ENCODE measurements around the gene DPP6. TPM values are rescaled to one million over a fixed set of nuclear protein-coding genes. Genes with fewer than 3 reads are reported as not detected.

The DPP6 gene
- total and polyA plus RNA-seq, 9 donors = 3.3 to 11.5 (median 4.7) TPM

DNA sequence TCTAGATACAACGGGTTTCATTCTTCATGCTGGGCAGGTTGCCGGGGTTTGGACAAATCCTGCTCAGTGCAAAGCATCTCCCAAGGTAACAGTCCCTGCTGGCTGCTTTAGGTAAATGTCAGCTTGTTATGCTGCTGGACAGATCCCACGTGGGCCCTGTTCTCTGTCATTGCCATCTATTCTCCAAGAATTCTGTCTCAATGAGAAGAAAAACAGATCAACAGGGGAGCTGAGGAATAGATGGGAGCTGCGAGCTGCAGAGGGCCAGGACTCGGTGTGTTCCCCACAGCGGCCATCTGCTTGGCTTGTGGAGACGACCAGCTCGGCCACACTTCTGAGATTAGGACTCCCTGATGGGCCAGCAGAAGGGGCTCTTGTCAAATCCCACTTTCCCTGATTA, 235.2 kb downstream of the DPP6 start:
- Histone ChIP-seq H3K36me3 (ENCODE audit: control insufficient read depth, insufficient read depth, low read length) (no peaks in the 10 kb centered on the region), H3K27me3 (ENCODE audit: control insufficient read depth, insufficient read depth, low read length) (no peaks in the 10 kb centered on the region), H3K4me1 (ENCODE audit: control insufficient read depth, insufficient read depth, low read length) (no peaks in the 10 kb centered on the region), H3K27ac (ENCODE audit: low read length) (no peak overlapping the region), H3K4me3 (ENCODE audit: low read length) (no peak overlapping the region), H3K9me3 (replicated peaks; ENCODE audit: control insufficient read depth, low read depth, low read length) (no peaks in the 10 kb centered on the region)
- 62% methylated on average over 6 of the region's 8 CpGs for WGBS (ENCODE audit: insufficient coverage)
- no peak for DNase-seq

DNA sequence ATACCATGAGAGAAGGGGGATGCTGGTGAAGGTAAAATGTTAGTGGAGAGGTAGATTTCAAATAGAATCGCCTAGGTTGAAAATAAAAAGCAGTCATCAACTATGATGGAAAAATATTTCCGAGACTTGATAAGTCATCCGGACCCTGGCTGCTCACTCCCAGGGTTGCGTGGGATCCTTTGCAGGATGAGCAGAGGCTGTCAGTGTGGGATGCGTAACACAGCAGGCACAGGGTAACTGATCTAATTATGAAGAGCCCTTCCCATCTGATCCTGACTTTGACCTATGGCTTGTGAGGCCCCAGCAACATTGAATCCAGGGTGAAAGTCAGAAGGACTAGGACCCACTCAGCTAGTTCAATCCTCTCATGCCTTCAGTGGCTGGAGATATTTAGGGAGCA, 236.9 kb downstream of the DPP6 start:
- no peaks in the 10 kb centered on the region for H3K4me1 ChIP-seq (ENCODE audit: control insufficient read depth, insufficient read depth, low read length)
- H3K27ac ChIP-seq (ENCODE audit: low read length) = no peak overlapping the region
- H3K9me3 ChIP-seq (replicated peaks; ENCODE audit: control insufficient read depth, low read depth, low read length) = no peaks in the 10 kb centered on the region
- H3K27me3 ChIP-seq (ENCODE audit: control insufficient read depth, insufficient read depth, low read length) = no peaks in the 10 kb centered on the region
- WGBS (ENCODE audit: insufficient coverage) = 95% methylated on average over 5 of the region's 5 CpGs
- DNase-seq = no peak
- no peak overlapping the region for H3K4me3 ChIP-seq (ENCODE audit: low read length)
- H3K36me3 ChIP-seq (ENCODE audit: control insufficient read depth, insufficient read depth, low read length) = no peaks in the 10 kb centered on the region

DNA sequence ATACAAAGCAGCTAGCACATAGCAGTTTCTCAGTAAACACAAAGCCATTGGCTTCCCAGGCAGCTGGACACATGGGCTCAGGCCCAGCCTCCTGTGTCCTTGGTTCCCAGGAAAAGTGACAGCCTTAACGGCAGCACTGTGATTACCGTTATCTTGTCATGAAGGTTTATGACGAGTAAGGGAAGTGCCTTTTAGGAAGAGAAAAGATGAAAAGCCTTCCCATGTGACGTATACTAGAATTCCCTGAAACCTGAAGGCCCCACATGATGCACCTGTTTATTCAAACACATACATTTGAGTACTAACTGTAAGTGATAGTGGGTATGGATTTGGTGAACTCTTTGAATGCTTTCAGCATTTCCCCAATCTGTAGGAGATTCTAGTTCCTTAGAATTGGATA, 244.2 kb downstream of the DPP6 start:
- Histone ChIP-seq H3K27ac (ENCODE audit: low read length) (no peak overlapping the region), H3K4me3 (ENCODE audit: low read length) (no peak overlapping the region), H3K36me3 (ENCODE audit: control insufficient read depth, insufficient read depth, low read length) (no peaks in the 10 kb centered on the region), H3K4me1 (ENCODE audit: control insufficient read depth, insufficient read depth, low read length) (no peaks in the 10 kb centered on the region), H3K27me3 (ENCODE audit: control insufficient read depth, insufficient read depth, low read length) (no peaks in the 10 kb centered on the region), H3K9me3 (replicated peaks; ENCODE audit: control insufficient read depth, low read depth, low read length) (no peaks in the 10 kb centered on the region)
- DNase-seq = no peak
- WGBS (ENCODE audit: insufficient coverage) = no CpG with 5 or more reads among the region's 4 CpGs

DNA sequence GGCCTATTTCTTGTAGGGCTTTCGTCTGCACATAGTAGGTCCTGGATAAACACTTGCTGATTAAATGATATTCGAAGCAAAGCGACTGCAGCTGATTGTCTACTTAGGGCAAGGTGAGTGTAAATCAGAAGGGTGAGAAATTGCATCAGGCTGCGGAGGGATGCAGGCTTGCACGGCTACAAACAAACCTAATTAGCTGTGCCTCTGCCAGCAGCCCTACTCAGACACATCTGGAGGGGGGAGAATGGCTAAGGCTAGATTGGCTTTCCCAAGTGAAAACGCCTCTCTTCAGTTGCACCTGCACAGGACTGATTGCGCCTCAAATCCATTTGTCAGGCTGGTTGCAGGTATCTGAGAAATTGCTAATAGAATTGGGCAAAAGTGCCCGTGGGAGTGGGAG, 247.5 kb downstream of the DPP6 start:
- Histone ChIP-seq H3K4me1 (ENCODE audit: control insufficient read depth, insufficient read depth, low read length) (no peaks in the 10 kb centered on the region), H3K27me3 (ENCODE audit: control insufficient read depth, insufficient read depth, low read length) (peaks cover 13% of the 10 kb centered on the region), H3K27ac (ENCODE audit: low read length) (no peak overlapping the region), H3K9me3 (replicated peaks; ENCODE audit: control insufficient read depth, low read depth, low read length) (no peaks in the 10 kb centered on the region), H3K36me3 (ENCODE audit: control insufficient read depth, insufficient read depth, low read length) (no peaks in the 10 kb centered on the region), H3K4me3 (ENCODE audit: low read length) (no peak overlapping the region)
- WGBS (ENCODE audit: insufficient coverage) = 73% methylated on average over 6 of the region's 8 CpGs
- DNase-seq = no peak

DNA sequence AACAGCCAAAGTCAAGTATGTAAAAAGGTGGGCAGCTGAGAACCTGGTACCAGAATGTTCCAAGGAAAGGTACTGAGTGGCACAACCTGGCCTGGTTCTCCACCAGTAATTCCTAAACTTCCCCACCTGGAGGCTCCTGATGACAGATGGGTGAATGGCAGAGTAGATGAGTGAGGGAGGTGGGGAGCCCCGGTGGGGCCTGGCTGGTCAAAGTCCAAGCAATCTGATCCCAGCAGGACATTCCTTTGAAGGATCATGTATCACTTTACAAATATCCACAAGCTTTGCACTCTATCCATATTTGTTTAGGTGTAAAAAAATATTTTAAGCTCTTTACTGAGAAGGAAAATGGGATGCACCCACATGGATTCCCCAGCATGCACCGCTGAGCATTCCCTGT, 250.2 kb downstream of the DPP6 start:
- Histone ChIP-seq H3K4me3 (ENCODE audit: low read length) (no peak overlapping the region), H3K4me1 (ENCODE audit: control insufficient read depth, insufficient read depth, low read length) (no peaks in the 10 kb centered on the region), H3K36me3 (ENCODE audit: control insufficient read depth, insufficient read depth, low read length) (no peaks in the 10 kb centered on the region), H3K27ac (ENCODE audit: low read length) (no peak overlapping the region), H3K9me3 (replicated peaks; ENCODE audit: control insufficient read depth, low read depth, low read length) (no peaks in the 10 kb centered on the region), H3K27me3 (ENCODE audit: control insufficient read depth, insufficient read depth, low read length) (peaks cover 24% of the 10 kb centered on the region)
- DNase-seq = no peak
- WGBS (ENCODE audit: insufficient coverage) = 88% methylated on average over 1 of the region's 2 CpGs

DNA sequence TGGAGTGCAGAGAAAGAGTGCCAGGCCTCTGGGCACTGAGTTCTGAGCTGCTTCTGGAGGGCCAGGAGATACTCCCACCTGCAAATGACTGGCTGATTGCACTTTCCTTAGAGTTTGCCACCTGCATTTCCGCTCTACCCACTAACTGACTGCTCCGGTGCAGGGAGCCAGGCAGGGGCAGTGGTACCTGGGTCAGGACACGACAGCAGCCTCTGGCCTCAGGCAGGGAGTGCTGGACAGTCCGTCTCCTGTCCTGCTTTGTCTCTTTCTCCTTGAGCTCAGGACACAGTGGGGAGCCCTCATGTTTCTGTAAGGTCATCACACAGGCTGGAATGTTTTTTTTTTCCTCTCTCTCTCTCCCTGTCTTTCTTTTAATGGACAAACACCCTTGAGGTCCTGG, 252.0 kb downstream of the DPP6 start:
- Histone ChIP-seq H3K27me3 (ENCODE audit: control insufficient read depth, insufficient read depth, low read length) (peaks cover 24% of the 10 kb centered on the region), H3K4me1 (ENCODE audit: control insufficient read depth, insufficient read depth, low read length) (no peaks in the 10 kb centered on the region), H3K36me3 (ENCODE audit: control insufficient read depth, insufficient read depth, low read length) (no peaks in the 10 kb centered on the region), H3K27ac (ENCODE audit: low read length) (no peak overlapping the region), H3K9me3 (replicated peaks; ENCODE audit: control insufficient read depth, low read depth, low read length) (no peaks in the 10 kb centered on the region), H3K4me3 (ENCODE audit: low read length) (no peak overlapping the region)
- 49% methylated on average over 4 of the region's 4 CpGs for WGBS (ENCODE audit: insufficient coverage)
- no peak for DNase-seq

DNA sequence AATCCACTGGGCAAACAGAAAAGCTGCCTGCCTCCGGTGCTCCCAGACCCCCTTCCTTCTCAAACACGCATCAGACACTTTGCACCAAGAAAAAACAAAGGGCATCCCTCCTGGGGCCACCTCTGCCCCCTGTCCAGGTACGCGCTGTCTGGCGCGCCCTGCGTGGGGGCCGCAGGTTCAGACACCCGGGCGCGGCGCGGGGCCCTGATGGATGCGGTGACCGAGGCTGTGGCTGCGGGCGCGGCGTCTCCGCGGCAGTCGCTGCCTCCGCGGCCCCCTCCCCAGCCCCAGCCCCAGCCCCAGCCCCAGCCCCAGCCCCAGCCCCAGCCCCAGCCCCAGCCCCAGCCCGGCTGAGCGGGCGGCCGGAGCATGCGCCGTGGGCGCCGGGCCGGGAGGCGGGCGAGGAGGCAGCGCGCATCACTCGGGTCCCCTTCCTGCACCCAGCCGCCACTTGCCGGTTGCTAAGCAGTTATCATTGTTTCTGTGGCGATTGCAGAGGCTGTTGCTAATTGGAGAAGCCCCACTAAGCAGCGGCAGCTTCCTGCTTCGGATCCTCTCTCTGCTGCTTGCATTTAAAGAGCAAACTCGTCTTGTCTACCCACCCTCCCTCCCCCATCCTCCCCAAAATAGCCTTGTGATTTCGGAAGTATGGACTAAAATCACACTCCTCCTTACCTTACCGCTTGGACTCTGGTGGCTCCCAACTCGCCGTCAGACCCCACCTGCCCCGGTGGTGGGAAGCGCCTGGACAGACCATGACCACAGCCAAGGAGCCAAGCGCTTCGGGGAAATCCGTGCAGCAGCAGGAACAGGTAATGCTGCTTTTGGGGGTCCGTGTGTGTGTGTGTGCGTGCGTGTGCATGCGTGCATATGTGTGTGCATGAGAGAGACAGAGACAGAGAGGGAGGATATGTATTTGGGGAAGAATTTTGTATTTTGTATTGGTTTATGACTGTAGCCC, 252.8 kb downstream of the DPP6 start:
- Histone ChIP-seq H3K4me3 (ENCODE audit: low read length) (no peak overlapping the region), H3K27me3 (ENCODE audit: control insufficient read depth, insufficient read depth, low read length) (peaks cover 24% of the 10 kb centered on the region), H3K36me3 (ENCODE audit: control insufficient read depth, insufficient read depth, low read length) (no peaks in the 10 kb centered on the region), H3K27ac (ENCODE audit: low read length) (no peak overlapping the region), H3K4me1 (ENCODE audit: control insufficient read depth, insufficient read depth, low read length) (no peaks in the 10 kb centered on the region), H3K9me3 (replicated peaks; ENCODE audit: control insufficient read depth, low read depth, low read length) (no peaks in the 10 kb centered on the region)
- no peak for DNase-seq
- WGBS (ENCODE audit: insufficient coverage) = 11% methylated on average over 28 of the region's 57 CpGs

DNA sequence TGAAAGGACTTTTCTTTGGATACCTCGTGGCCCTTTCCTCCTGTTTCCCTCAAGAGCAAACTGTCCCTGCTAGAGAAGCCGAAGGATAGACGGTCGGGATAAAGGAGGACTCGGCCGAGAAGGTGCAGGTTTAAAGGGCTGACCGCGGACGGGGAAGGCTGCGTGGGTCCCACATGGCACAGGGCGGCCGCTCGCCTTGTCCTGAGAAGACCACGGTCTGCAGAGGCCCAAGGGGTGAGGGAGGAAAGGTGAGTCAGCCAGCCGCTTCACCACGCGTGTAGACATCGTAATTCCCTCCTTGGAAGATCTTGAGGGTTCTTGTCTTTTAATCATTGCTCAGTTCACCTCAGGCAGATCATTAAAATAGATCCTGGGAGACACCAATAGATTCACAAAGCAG, 253.8 kb downstream of the DPP6 start:
- H3K9me3 ChIP-seq (replicated peaks; ENCODE audit: control insufficient read depth, low read depth, low read length) = no peaks in the 10 kb centered on the region
- H3K4me1 ChIP-seq (ENCODE audit: control insufficient read depth, insufficient read depth, low read length) = no peaks in the 10 kb centered on the region
- no peaks in the 10 kb centered on the region for H3K36me3 ChIP-seq (ENCODE audit: control insufficient read depth, insufficient read depth, low read length)
- 91% methylated on average over 11 of the region's 18 CpGs for WGBS (ENCODE audit: insufficient coverage)
- no peak overlapping the region for H3K27ac ChIP-seq (ENCODE audit: low read length)
- DNase-seq = no peak
- H3K27me3 ChIP-seq (ENCODE audit: control insufficient read depth, insufficient read depth, low read length) = peaks cover 24% of the 10 kb centered on the region
- H3K4me3 ChIP-seq (ENCODE audit: low read length) = no peak overlapping the region

DNA sequence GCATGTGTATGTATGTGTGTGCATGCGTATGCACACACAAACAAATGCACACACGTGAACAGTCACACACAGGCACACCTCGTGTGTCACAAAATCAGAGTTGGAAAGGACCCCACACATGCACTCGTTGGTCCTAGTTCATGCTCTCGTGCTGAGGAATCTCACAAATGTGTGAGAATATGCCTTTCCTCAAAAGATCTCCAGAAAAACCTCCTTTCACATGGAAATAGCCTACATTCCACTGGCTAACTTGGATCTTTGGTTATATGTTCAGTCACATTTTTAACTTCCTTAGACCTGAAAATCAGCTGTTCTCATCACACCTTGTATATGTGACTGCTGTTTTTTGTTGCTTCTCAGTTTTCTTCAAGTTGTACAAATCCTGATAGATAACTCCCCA, 256.7 kb downstream of the DPP6 start:
- DNase-seq = no peak
- WGBS (ENCODE audit: insufficient coverage) = 39% methylated on average over 3 of the region's 5 CpGs

DNA sequence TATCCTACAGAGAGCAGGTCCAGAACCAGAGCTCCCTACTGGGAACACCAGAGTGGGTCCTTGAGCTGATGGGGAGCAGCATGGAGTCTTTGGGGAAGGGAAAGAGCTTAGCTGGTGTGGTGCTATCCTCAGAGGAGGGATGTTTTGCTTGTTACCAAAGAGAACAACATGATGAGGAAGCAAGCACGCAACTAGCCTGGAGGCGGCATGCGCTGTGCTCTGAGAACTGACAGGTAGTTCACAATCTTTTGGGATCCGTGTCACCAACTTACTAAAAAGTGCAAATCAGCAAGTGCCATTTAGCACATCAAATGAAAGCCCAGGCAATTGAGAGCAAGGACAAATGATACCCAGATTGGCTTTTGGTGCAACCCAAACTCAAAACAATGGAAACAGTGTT, 257.9 kb downstream of the DPP6 start:
- no peak for DNase-seq
- H3K4me1 ChIP-seq (ENCODE audit: control insufficient read depth, insufficient read depth, low read length) = no peaks in the 10 kb centered on the region
- H3K36me3 ChIP-seq (ENCODE audit: control insufficient read depth, insufficient read depth, low read length) = no peaks in the 10 kb centered on the region
- no peak overlapping the region for H3K27ac ChIP-seq (ENCODE audit: low read length)
- no peaks in the 10 kb centered on the region for H3K9me3 ChIP-seq (replicated peaks; ENCODE audit: control insufficient read depth, low read depth, low read length)
- peaks cover 10% of the 10 kb centered on the region for H3K27me3 ChIP-seq (ENCODE audit: control insufficient read depth, insufficient read depth, low read length)
- WGBS (ENCODE audit: insufficient coverage) = 94% methylated on average over 3 of the region's 4 CpGs
- H3K4me3 ChIP-seq (ENCODE audit: low read length) = no peak overlapping the region

More for the DNA sequence above, 256.7 kb downstream of the DPP6 start:
- no peaks in the 10 kb centered on the region for H3K36me3 ChIP-seq (ENCODE audit: control insufficient read depth, insufficient read depth, low read length)
- peaks cover 17% of the 10 kb centered on the region for H3K27me3 ChIP-seq (ENCODE audit: control insufficient read depth, insufficient read depth, low read length)
- no peak overlapping the region for H3K27ac ChIP-seq (ENCODE audit: low read length)
- no peak overlapping the region for H3K4me3 ChIP-seq (ENCODE audit: low read length)
- no peaks in the 10 kb centered on the region for H3K4me1 ChIP-seq (ENCODE audit: control insufficient read depth, insufficient read depth, low read length)
- H3K9me3 ChIP-seq (replicated peaks; ENCODE audit: control insufficient read depth, low read depth, low read length) = no peaks in the 10 kb centered on the region
